Right lobe of liver (tissue), 6 donors: ENCODE measurements around the gene TRABD2B. TPM values are rescaled to one million over a fixed set of nuclear protein-coding genes. Genes with fewer than 3 reads are reported as not detected.

Experiments used
- ATAC-seq, 4 donors: fragments of 200-7000 bp; cut with Tn5 transposase; one replicate each; pipeline ENCODE4 v1.9.1; 2020; ENCODE audit warnings: mild to moderate bottlenecking in 4 of 4, moderate library complexity in 4 of 4
- DNase-seq, 3 donors: peaks; one replicate each; pipeline ENCODE4 v3.0.0-alpha.2; 2020
- H3K27ac ChIP-seq, 3 donors: fragments of 200-600 bp; one replicate each; pipeline ENCODE4 v1.8.0; 2022
- H3K27me3 ChIP-seq, 2 donors: fragments of 200-600 bp; one replicate each; pipeline ENCODE4 v1.8.0; 2022
- H3K36me3 ChIP-seq, 4 donors: fragments of 200-600 bp; sonication (generic) in 1 of 4; one replicate each; pipeline versions ENCODE4 v1.5.1 to v1.8.0; 2017 to 2022; ENCODE audit warnings: control low read depth in 1 of 4
- H3K4me1 ChIP-seq, 4 donors: fragments of 200-600 bp; sonication (generic) in 1 of 4; one replicate each; pipeline versions ENCODE4 v1.5.1 to v1.8.0; 2017 to 2022; ENCODE audit warnings: control low read depth in 1 of 4
- H3K4me3 ChIP-seq, 3 donors: fragments of 200-600 bp; one replicate each; pipeline ENCODE4 v1.8.0; 2022
- H3K9me3 ChIP-seq, 4 donors: fragments of 200-600 bp; sonication (generic) in 1 of 4; one replicate each; pipeline versions ENCODE4 v1.5.1 to v1.8.0; 2017 to 2022; ENCODE audit warnings: control low read depth in 1 of 4
- POLR2A ChIP-seq: fragments of 450-650 bp; IDR thresholded peaks from one replicate; pipeline ENCODE4 v1.6.1; 2017; ENCODE audit warnings: antibody characterized with exemption, mild to moderate bottlenecking
- WGBS: methylation state at CpG from one replicate; pipeline ENCODE4 v1.1.6; 2018; ENCODE audit warnings: low coverage, low lambda C conversion rate; ENCODE audit not compliant: insufficient coverage; ENCODE audit errors: missing lambda C conversion rate; 5-methylcytosine and 5-hydroxymethylcytosine counted together
- intact Hi-C, 2 donors: fragments of 100-400 bp; cut with DNase I; formaldehyde crosslinking; loops; one replicate each; pipeline versions ENCODE4 v1.11.2 to v1.14.1; 2022
- total RNA-seq, 6 experiments: library from RNA; depleted of rRNA in 2 of 6; stranded (reverse); fragments of >200 nt in 2 of 6; fragmentation: NEBNext Ultra II Directional in 3 of 6; extraction: Animal tissue kit (Norgen Biotek cat#: 25700) in 3 of 6; gene quantifications; one replicate each; pipeline versions ENCODE4 v1.1.0 to v1.2.4, GENCODE V29; 2016 to 2023
- TF ChIP-seq, protein P1 (sequence below), 4 donors: fragments of 200-600 bp in 3 of 4; fragments of 450-650 bp in 1 of 4; IDR thresholded peaks; one replicate each; pipeline versions ENCODE4 v1.5.1 to v1.8.0; 2016 to 2022; ENCODE audit warnings: antibody characterized with exemption in 4 of 4, mild to moderate bottlenecking in 2 of 4
- donor health status: DM: no; HTN: yes; CAD: no.
- donor health status: DM: no; HTN: no; CAD: no.
- donor health status: DM: no; HTN: no; CAD: no.
- donor health status: DM: no; HTN: yes; CAD: no.
- donor health status: DM: no; HTN: yes; CAD: no.

TRABD2B gene
- total RNA-seq, 6 experiments from 2014 or later = 0.55 to 9.5 (median 1.8) TPM

DNA sequence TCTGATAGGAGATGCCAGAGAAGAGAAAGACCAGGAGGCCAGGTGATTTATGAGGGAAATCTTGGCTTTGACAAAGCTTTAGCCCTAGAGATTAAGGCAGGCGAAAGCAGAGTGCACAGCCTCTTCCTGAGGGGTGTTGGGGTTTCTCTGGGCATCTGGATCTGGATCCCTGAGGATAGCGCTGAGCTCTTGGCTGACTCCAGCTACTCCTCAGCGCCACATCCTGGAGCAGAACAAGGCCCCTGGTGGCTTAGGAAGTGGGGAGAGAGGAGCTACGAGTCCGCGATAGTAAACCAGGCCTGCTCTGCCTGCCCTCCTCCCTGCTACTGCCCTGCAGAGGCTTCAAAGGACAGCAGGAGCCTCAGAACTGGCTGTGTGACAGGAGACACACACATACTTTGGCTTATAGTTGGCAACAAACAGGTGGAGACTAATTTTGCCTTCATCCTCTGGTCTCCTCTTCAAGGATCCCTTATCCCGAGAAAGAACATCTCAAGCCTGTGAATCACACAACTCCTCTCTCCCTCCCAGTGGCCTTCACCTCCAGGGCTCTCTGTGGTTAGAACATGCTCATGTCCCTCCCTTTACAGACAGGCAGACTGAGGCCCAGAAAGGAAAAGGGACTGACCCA is 66.9 kb downstream of the TRABD2B start:
- ATAC-seq = no peak
- 60% methylated on average over 1 of the region's 7 CpGs for WGBS
- intact Hi-C loops = no loop called here

DNA sequence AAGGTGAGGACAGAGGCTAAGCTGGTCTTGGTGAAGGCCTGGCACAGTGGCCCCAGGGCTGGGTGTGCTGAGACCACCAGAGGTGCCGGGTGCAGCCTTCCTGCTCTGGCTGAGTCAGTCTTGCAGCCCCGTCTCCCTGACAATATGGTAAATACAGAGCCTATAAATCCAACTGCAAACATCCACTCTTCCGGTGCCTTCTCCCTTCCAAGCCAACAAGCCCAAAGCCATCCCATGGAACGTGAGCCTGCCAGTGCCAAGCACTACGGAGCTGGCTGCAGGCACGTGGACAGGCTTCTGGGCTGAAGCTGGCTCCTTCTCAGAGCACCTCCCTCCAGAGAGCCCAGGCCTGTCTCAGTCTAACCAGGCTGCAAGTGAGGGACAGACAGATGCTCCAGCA is 70.0 kb downstream of the TRABD2B start:
- ATAC-seq (no peak), DNase-seq (no peak)
- TF ChIP-seq POLR2A = no peak
- TF ChIP-seq, protein P1, sequence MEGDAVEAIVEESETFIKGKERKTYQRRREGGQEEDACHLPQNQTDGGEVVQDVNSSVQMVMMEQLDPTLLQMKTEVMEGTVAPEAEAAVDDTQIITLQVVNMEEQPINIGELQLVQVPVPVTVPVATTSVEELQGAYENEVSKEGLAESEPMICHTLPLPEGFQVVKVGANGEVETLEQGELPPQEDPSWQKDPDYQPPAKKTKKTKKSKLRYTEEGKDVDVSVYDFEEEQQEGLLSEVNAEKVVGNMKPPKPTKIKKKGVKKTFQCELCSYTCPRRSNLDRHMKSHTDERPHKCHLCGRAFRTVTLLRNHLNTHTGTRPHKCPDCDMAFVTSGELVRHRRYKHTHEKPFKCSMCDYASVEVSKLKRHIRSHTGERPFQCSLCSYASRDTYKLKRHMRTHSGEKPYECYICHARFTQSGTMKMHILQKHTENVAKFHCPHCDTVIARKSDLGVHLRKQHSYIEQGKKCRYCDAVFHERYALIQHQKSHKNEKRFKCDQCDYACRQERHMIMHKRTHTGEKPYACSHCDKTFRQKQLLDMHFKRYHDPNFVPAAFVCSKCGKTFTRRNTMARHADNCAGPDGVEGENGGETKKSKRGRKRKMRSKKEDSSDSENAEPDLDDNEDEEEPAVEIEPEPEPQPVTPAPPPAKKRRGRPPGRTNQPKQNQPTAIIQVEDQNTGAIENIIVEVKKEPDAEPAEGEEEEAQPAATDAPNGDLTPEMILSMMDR (IDR thresholded peaks at IDR 0.05) = no peak
- intact Hi-C loops = no loop called here
- no peaks in the 10 kb centered on the region for H3K9me3 ChIP-seq
- H3K4me3 ChIP-seq = no peak overlapping the region
- no peak overlapping the region for H3K27ac ChIP-seq
- H3K4me1 ChIP-seq = no peaks in the 10 kb centered on the region
- H3K36me3 ChIP-seq = no peaks in the 10 kb centered on the region
- H3K27me3 ChIP-seq = no peaks in the 10 kb centered on the region
- 93% methylated on average over 2 of the region's 6 CpGs for WGBS

More for the DNA sequence above, 66.9 kb downstream of the TRABD2B start:
- Histone ChIP-seq H3K4me3 (no peak overlapping the region), H3K9me3 (no peaks in the 10 kb centered on the region), H3K27me3 (no peaks in the 10 kb centered on the region), H3K36me3 (no peaks in the 10 kb centered on the region), H3K27ac (no peak overlapping the region), H3K4me1 (peaks cover 0 to 20% (median 0%) of the 10 kb centered on the region in 4 donors)
- TF ChIP-seq POLR2A = no peak
- TF ChIP-seq, protein P1 (IDR thresholded peaks at IDR 0.05) = no peak
- DNase-seq = no peak

DNA sequence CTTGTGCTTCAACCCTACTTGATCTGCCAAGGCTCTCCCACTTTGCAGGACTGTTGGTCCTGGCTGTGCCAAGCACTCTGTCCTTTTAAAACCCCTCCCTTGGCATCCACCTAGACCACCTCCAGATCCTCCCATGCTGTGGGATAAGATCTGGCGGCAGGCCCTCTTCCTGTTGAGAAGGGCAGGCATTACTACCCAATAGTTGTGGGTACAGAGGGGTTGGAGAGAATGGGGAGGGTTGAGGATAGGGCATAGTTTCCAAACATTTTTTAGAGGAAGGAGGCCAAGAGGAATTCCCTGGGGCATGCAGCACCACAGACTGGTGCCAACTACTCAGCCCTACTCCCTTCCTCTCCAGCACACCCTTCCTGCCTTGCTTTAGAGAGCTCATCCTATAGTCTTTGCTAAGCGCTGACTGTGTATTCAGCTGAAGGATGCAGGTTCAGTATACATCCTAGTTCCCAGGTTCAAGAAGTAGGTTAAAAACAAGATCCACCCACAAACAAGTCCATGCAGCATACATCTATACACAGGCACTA is 70.7 kb downstream of the TRABD2B start:
- H3K27ac ChIP-seq = no peak overlapping the region
- no peak for DNase-seq
- no peak for TF ChIP-seq POLR2A
- TF ChIP-seq, protein P1 (IDR thresholded peaks at IDR 0.05) = no peak
- intact Hi-C loops = no loop called here
- 50% methylated on average over 2 of the region's 2 CpGs for WGBS
- H3K27me3 ChIP-seq = no peaks in the 10 kb centered on the region
- no peaks in the 10 kb centered on the region for H3K9me3 ChIP-seq
- no peak overlapping the region for H3K4me3 ChIP-seq
- H3K4me1 ChIP-seq = no peaks in the 10 kb centered on the region
- no peak for ATAC-seq
- H3K36me3 ChIP-seq = no peaks in the 10 kb centered on the region

DNA sequence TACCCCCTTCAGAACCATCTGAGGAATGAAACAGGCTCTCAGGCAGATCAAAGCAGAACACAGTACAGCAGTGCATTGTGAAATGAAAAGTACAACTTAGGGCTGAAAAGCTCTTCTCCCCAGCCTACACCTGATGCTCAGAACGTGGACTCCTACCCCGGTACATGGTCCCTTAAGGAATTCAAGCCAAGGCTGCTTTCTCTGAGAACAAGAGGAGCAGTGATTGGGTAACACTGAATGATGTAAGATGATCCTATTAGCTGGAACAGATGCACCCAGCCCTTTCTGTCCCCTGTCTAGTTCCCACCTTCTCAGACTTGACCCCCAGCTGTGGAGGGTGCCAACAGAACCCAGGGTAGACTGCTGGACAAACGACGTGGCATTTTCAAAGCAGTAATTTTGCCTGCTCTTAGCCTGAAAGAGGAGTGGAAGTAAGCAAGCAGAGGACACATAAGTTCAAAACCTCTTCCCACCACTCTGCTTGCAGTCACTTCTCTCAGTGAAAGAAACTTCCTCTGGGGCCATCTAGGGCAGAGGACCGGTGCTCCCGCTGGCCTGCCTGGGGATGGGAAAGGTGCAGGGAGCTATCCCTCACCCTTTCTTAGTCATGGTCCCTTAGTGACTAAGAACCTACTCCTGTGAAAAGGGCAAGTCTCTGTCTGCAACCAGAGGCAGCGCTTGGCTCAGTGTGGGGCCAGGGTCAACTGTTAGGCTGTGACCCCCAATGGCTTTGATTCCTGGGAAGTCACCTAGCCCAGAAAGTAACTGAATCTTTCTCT is 72.7 kb downstream of the TRABD2B start:
- peaks cover 0 to 11% (median 5%) of the 10 kb centered on the region in 4 donors for H3K4me1 ChIP-seq
- no peaks in the 10 kb centered on the region for H3K36me3 ChIP-seq
- no peak for DNase-seq
- no peak overlapping the region for H3K4me3 ChIP-seq
- intact Hi-C loops = no loop called here
- no peaks in the 10 kb centered on the region for H3K9me3 ChIP-seq
- no peak for ATAC-seq
- WGBS = 84% methylated on average over 4 of the region's 7 CpGs
- no peaks in the 10 kb centered on the region for H3K27me3 ChIP-seq
- no peak overlapping the region for H3K27ac ChIP-seq
- TF ChIP-seq POLR2A = no peak
- TF ChIP-seq, protein P1 (IDR thresholded peaks at IDR 0.05) = no peak
